GM19240 (cell line): ENCODE results near the gene ZNF235.
"Not testable (repeated sequence)": the region's sequence is repeated elsewhere in the genome, so short reads cannot be mapped to it uniquely, and the experiment has no call there.

Experiments
- DNase-seq: peaks from one replicate; pipeline ENCODE4 v3.0.0; 2011; ENCODE audit warnings: low spot score; ENCODE audit not compliant: insufficient read length

The ZNF235 gene

GRCh38 chr19:44304659-44305193 lies at the start of gene ZNF235:
Gene ZNF235, minus strand, starts transcription at chr19:44305025. Its CDS starts 1,621 bp downstream, at chr19:44303404.
- DNase-seq: peak; percentile 80

- DNase-seq: no peak
Measured at GRCh38 chr19:44346556-44346955, 41.7 kb upstream of the ZNF235 start.

GRCh38 chr19:44345959-44346358 lies 41.1 kb upstream of the ZNF235 start:
- DNase-seq: no peak

GRCh38 chr19:44344255-44344654 lies 39.4 kb upstream of the ZNF235 start:
- no peak for DNase-seq

- DNase-seq: no peak
Measured at GRCh38 chr19:44341794-44342193, 37.0 kb upstream of the ZNF235 start.

- not testable (repeated sequence) for DNase-seq
Measured at GRCh38 chr19:44334639-44335038, 29.8 kb upstream of the ZNF235 start.

GRCh38 chr19:44332145-44332544 lies 27.3 kb upstream of the ZNF235 start:
- DNase-seq: no peak

GRCh38 chr19:44315883-44316282 lies 11.1 kb upstream of the ZNF235 start:
- DNase-seq: no peak

- no peak for DNase-seq
Measured at GRCh38 chr19:44313231-44313630, 8.4 kb upstream of the ZNF235 start.

GRCh38 chr19:44308011-44308410 lies 3.2 kb upstream of the ZNF235 start:
- DNase-seq: no peak

GRCh38 chr19:44306283-44306682 lies 1.5 kb upstream of the ZNF235 start:
- DNase-seq: no peak

- DNase-seq: no peak
Measured at GRCh38 chr19:44305457-44305856, 632 bp upstream of the ZNF235 start.

- no peak for DNase-seq
Measured at GRCh38 chr19:44303976-44304568, 753 bp downstream of the ZNF235 start.

GRCh38 chr19:44303320-44303719 lies 1.5 kb downstream of the ZNF235 start:
- DNase-seq: no peak

- no peak for DNase-seq
Measured at GRCh38 chr19:44284968-44285367, 19.9 kb downstream of the ZNF235 start.

GRCh38 chr19:44282846-44283245 lies 22.0 kb downstream of the ZNF235 start:
- no peak for DNase-seq

GRCh38 chr19:44280916-44281315 lies 23.9 kb downstream of the ZNF235 start:
- no peak for DNase-seq

GRCh38 chr19:44278181-44278690 lies 26.6 kb downstream of the ZNF235 start:
- DNase-seq: no peak

- no peak for DNase-seq
Measured at GRCh38 chr19:44277331-44277730, 27.5 kb downstream of the ZNF235 start.

GRCh38 chr19:44260695-44261446 lies 44.0 kb downstream of the ZNF235 start:
- DNase-seq: no peak

- no peak for DNase-seq
Measured at GRCh38 chr19:44260343-44260681, 44.5 kb downstream of the ZNF235 start.

- no peak for DNase-seq
Measured at GRCh38 chr19:44258835-44259413, 45.9 kb downstream of the ZNF235 start.
